Panc1 (cell line): ENCODE measurements around the gene EDN2. TPM values are rescaled to one million over a fixed set of nuclear protein-coding genes. Genes with fewer than 3 reads are reported as not detected.

ENCODE experiments used
- ATAC-seq: fragments of 200-7000 bp; cut with Tn5 transposase; 2 replicates; pipeline ENCODE4 v1.9.1; 2020; ENCODE audit warnings: mild to moderate bottlenecking, moderate library complexity
- BruUV-seq: library from RNA; stranded (reverse); fragments of 400-500 nt; replicated peaks from 2 replicates; lab custom pipeline; 2021; lab: Mats Ljungman, UMichigan
- CTCF ChIA-PET: fragments of 300-600 bp; sonication (Branson Sonifier 250); formaldehyde crosslinking; loops from one replicate; lab custom pipeline; 2022; ENCODE audit warnings: antibody characterized with exemption; lab: Charles Lee
- POLR2A ChIA-PET: fragments of 300-600 bp; sonication (Branson Sonifier 250); formaldehyde crosslinking; loops from one replicate; lab custom pipeline; 2022; ENCODE audit warnings: antibody characterized with exemption; lab: Charles Lee
- DNase-seq: peaks from one replicate; pipeline ENCODE4 v3.0.0-alpha.2; 2010; ENCODE audit warnings: low read depth, low spot score
- H3K27ac ChIP-seq: 2 replicates; pipeline ENCODE4 v1.5.1; 2011; ENCODE audit warnings: mild to moderate bottlenecking, low read length, inconsistent platforms
- H3K27me3 ChIP-seq: fragments of 200-500 bp; sonication (Bioruptor generic); 2 replicates; pipeline ENCODE4 v1.6.0; 2014; ENCODE audit warnings: low read length, inconsistent platforms; ENCODE audit not compliant: control insufficient read depth, insufficient read depth
- H3K36me3 ChIP-seq: fragments of 200-500 bp; sonication (Bioruptor generic); 2 replicates; pipeline ENCODE4 v1.5.1; 2014; ENCODE audit warnings: inconsistent platforms, mild to moderate bottlenecking, low read length, moderate library complexity; ENCODE audit not compliant: control insufficient read depth, insufficient read depth
- H3K4me1 ChIP-seq: 2 replicates; pipeline ENCODE4 v1.5.1; 2011; ENCODE audit warnings: inconsistent platforms, mild to moderate bottlenecking, low read length, moderate library complexity; ENCODE audit not compliant: control insufficient read depth, insufficient read depth
- H3K4me3 ChIP-seq, 2 experiments: 2 replicates each; pipeline ENCODE4 v1.5.1; 2011 to 2012; ENCODE audit warnings: low read depth in 2 of 2, low read length in 2 of 2, mild to moderate bottlenecking in 2 of 2, inconsistent platforms in 1 of 2, moderate library complexity in 1 of 2
- H3K9me3 ChIP-seq: fragments of 200-500 bp; sonication (Bioruptor generic); 2 replicates; pipeline ENCODE4 v1.5.1; 2014; ENCODE audit warnings: low read depth, mild to moderate bottlenecking, inconsistent platforms, low read length, moderate library complexity; ENCODE audit not compliant: control insufficient read depth, insufficient read depth
- CTCF ChIP-seq: fragments of 450-650 bp; IDR thresholded peaks from 2 replicates; pipeline ENCODE4 v1.5.1; 2017; ENCODE audit warnings: mild to moderate bottlenecking
- POLR2AphosphoS5 ChIP-seq: IDR thresholded peaks from 2 replicates; pipeline ENCODE4 v1.6.1; 2012; ENCODE audit warnings: mild to moderate bottlenecking, low read depth, low read length, moderate library complexity
- SIN3A ChIP-seq: IDR thresholded peaks from 2 replicates; pipeline ENCODE4 v1.6.1; 2012; ENCODE audit warnings: low read depth, mild to moderate bottlenecking, low read length, moderate library complexity, borderline replicate concordance; ENCODE audit not compliant: insufficient read depth
- TCF7L2 ChIP-seq: IDR thresholded peaks from 2 replicates; pipeline ENCODE4 v1.6.1; 2011; ENCODE audit warnings: mild to moderate bottlenecking, low read depth, low read length, inconsistent platforms
- in situ Hi-C: cut with HindIII; loops from 2 replicates; pipeline ENCODE4 v1.10.0; 2016; ENCODE audit warnings: low sequenced_read_pairs, low pct_unique_long_range_greater_than_20kb
- intact Hi-C: fragments of 100-400 bp; cut with micrococcal nuclease; formaldehyde crosslinking; loops from one replicate; pipeline ENCODE4 v1.10.0; 2022; ENCODE audit not compliant: unreplicated experiment
- total RNA-seq: library from RNA; stranded (reverse); gene quantifications from one replicate; pipeline ENCODE4 v1.2.1, GENCODE V29; 2021; ENCODE audit not compliant: unreplicated experiment
- TF ChIP-seq, protein P1 (sequence below), 2 experiments: IDR thresholded peaks; 2 replicates each; pipeline ENCODE4 v1.6.1; 2011 to 2012; ENCODE audit warnings: low read depth in 2 of 2, control low read depth in 1 of 2, low read length in 1 of 2, mild to moderate bottlenecking in 1 of 2, moderate library complexity in 1 of 2; ENCODE audit not compliant: insufficient read depth in 1 of 2

Gene EDN2
- total RNA-seq, 1 experiment from 2014 or later = not detected

DNA sequence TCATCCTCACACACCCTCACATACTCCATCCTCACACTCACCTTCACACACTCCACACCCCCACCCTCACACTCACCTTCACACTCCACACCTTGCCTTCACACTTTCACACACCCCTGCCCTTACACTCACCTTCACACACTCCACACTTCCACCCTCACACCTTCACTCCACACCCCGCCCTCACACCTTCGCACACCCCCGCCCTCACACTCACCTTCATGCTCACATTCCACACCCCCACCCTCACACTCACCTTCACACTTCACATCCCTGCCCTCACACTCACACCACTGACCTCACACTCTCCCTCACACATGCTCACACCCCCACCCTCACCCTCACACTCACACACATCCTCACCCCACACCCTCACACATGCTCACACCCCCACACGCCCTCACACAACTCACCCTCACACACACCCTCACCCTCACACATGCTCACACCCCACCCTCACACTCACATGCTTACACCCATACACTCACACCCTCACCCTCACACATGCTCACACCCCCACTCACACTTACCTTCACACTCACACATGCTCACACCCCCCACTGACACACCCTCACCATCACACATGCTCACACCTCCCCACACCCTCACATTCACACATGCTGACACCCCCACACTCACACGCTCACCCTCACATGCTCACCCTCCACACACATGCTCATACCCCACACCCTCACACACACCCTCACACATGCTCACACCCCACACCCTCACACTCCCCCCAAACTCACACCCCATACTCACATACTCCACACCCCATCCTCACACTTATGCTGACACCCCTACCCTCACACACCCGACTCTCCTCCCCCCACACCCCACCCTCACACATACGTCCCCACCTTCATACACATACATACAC, 44.5 kb upstream of the EDN2 start:
- H3K36me3 ChIP-seq = no peaks in the 10 kb centered on the region
- TF ChIP-seq, protein P1, sequence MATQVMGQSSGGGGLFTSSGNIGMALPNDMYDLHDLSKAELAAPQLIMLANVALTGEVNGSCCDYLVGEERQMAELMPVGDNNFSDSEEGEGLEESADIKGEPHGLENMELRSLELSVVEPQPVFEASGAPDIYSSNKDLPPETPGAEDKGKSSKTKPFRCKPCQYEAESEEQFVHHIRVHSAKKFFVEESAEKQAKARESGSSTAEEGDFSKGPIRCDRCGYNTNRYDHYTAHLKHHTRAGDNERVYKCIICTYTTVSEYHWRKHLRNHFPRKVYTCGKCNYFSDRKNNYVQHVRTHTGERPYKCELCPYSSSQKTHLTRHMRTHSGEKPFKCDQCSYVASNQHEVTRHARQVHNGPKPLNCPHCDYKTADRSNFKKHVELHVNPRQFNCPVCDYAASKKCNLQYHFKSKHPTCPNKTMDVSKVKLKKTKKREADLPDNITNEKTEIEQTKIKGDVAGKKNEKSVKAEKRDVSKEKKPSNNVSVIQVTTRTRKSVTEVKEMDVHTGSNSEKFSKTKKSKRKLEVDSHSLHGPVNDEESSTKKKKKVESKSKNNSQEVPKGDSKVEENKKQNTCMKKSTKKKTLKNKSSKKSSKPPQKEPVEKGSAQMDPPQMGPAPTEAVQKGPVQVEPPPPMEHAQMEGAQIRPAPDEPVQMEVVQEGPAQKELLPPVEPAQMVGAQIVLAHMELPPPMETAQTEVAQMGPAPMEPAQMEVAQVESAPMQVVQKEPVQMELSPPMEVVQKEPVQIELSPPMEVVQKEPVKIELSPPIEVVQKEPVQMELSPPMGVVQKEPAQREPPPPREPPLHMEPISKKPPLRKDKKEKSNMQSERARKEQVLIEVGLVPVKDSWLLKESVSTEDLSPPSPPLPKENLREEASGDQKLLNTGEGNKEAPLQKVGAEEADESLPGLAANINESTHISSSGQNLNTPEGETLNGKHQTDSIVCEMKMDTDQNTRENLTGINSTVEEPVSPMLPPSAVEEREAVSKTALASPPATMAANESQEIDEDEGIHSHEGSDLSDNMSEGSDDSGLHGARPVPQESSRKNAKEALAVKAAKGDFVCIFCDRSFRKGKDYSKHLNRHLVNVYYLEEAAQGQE (IDR thresholded peaks at IDR 0.05; ENCODE audit: insufficient read depth in 1 of 2, low read depth in 2 of 2, low read length in 1 of 2) = no peak
- no peak for TF ChIP-seq POLR2AphosphoS5
- TF ChIP-seq CTCF = no peak
- TF ChIP-seq TCF7L2 = no peak
- TF ChIP-seq SIN3A = no peak
- H3K27me3 ChIP-seq = no peaks in the 10 kb centered on the region; the same call in 1 of the 2 replicates
- no peak overlapping the region for H3K4me3 ChIP-seq
- no peaks in the 10 kb centered on the region for H3K4me1 ChIP-seq
- ChIA-PET CTCF (no interaction called here), POLR2A (no interaction called here)
- no TSS peak for BruUV-seq
- no peaks in the 10 kb centered on the region for H3K9me3 ChIP-seq
- intact Hi-C loops (no loop called here), in situ Hi-C loops (no loop called here)
- DNase-seq (no peak), ATAC-seq (no peak)
- no peak overlapping the region for H3K27ac ChIP-seq

GRCh38 chr1:41528106-41528505, 43.6 kb upstream of the EDN2 start:
- no TSS peak for BruUV-seq
- TF ChIP-seq, protein P1 (IDR thresholded peaks at IDR 0.05; ENCODE audit: insufficient read depth in 1 of 2, low read depth in 2 of 2, low read length in 1 of 2) = no peak
- no peak for TF ChIP-seq TCF7L2
- TF ChIP-seq SIN3A = no peak
- TF ChIP-seq CTCF = no peak
- no peak for TF ChIP-seq POLR2AphosphoS5
- Histone ChIP-seq H3K4me3 (no peak overlapping the region), H3K27me3 (no peaks in the 10 kb centered on the region; the same call in 1 of the 2 replicates), H3K4me1 (no peaks in the 10 kb centered on the region), H3K36me3 (no peaks in the 10 kb centered on the region), H3K9me3 (no peaks in the 10 kb centered on the region), H3K27ac (no peak overlapping the region)
- CTCF ChIA-PET = no interaction called here
- intact Hi-C loops = no loop called here
- in situ Hi-C loops = no loop called here
- POLR2A ChIA-PET = no interaction called here
- ATAC-seq (no peak), DNase-seq (no peak)
